Muscle layer of duodenum (tissue), 2 donors: ENCODE results near the gene ASS1.

ENCODE experiments used
- H3K27ac ChIP-seq: one replicate; pipeline ENCODE4 v1.7.0; 2013; ENCODE audit warnings: mild to moderate bottlenecking, low read length
- H3K27me3 ChIP-seq: one replicate; pipeline ENCODE4 v1.7.0; 2013; ENCODE audit warnings: low read depth, mild to moderate bottlenecking, control low read depth, low read length
- H3K36me3 ChIP-seq, 2 donors: one replicate each; pipeline ENCODE4 v1.7.0; 2013; ENCODE audit warnings: low read length in 2 of 2, control low read depth in 1 of 2, mild to moderate bottlenecking in 1 of 2; ENCODE audit not compliant: insufficient read depth in 2 of 2, control insufficient read depth in 1 of 2
- H3K4me1 ChIP-seq, 2 donors: one replicate each; pipeline ENCODE4 v1.7.0; 2013; ENCODE audit warnings: low read length in 2 of 2, mild to moderate bottlenecking in 2 of 2, control low read depth in 1 of 2, moderate library complexity in 1 of 2; ENCODE audit not compliant: insufficient read depth in 2 of 2, control insufficient read depth in 1 of 2
- H3K4me3 ChIP-seq, 2 donors: one replicate each; pipeline ENCODE4 v1.7.0; 2013; ENCODE audit warnings: low read length in 2 of 2, low read depth in 1 of 2, mild to moderate bottlenecking in 1 of 2
- H3K9me3 ChIP-seq, 2 donors: one replicate each; pipeline ENCODE4 v1.7.0; 2013; ENCODE audit warnings: low read length in 2 of 2, control low read depth in 1 of 2, mild to moderate bottlenecking in 1 of 2; ENCODE audit not compliant: control insufficient read depth in 1 of 2
- donor health status: healthy.

The ASS1 gene

GRCh38 chr9:130493476-130493875, 48.7 kb downstream of the ASS1 start:
- Histone ChIP-seq H3K4me3 (no peak overlapping the region), H3K4me1 (no peaks in the 10 kb centered on the region), H3K27me3 (no peaks in the 10 kb centered on the region), H3K27ac (no peak overlapping the region), H3K9me3 (peaks cover 0 to 5% of the 10 kb centered on the region in 2 donors), H3K36me3 (peaks cover 12 to 55% of the 10 kb centered on the region in 2 donors)

- Histone ChIP-seq H3K36me3 (peaks cover 9 to 60% of the 10 kb centered on the region in 2 donors), H3K9me3 (peaks cover 0 to 5% of the 10 kb centered on the region in 2 donors), H3K4me3 (no peak overlapping the region), H3K4me1 (no peaks in the 10 kb centered on the region), H3K27me3 (no peaks in the 10 kb centered on the region), H3K27ac (no peak overlapping the region)
These were observed 50.3 kb downstream of the ASS1 start for GRCh38 chr9:130495067-130495466.

GRCh38 chr9:130497139-130497538, 52.4 kb downstream of the ASS1 start:
- no peak overlapping the region for H3K27ac ChIP-seq

GRCh38 chr9:130498298-130498917, 53.6 kb downstream of the ASS1 start:
- no peaks in the 10 kb centered on the region for H3K4me1 ChIP-seq
- H3K36me3 ChIP-seq: peaks cover 9 to 50% of the 10 kb centered on the region in 2 donors
- no peak overlapping the region for H3K27ac ChIP-seq
- peaks cover 0 to 5% of the 10 kb centered on the region in 2 donors for H3K9me3 ChIP-seq
- no peaks in the 10 kb centered on the region for H3K27me3 ChIP-seq
- H3K4me3 ChIP-seq: no peak overlapping the region

More at GRCh38 chr9:130497139-130497538, 52.4 kb downstream of the ASS1 start:
- Histone ChIP-seq H3K27me3 (no peaks in the 10 kb centered on the region), H3K9me3 (peaks cover 0 to 5% of the 10 kb centered on the region in 2 donors), H3K36me3 (peaks cover 9 to 62% of the 10 kb centered on the region in 2 donors), H3K4me3 (no peak overlapping the region), H3K4me1 (no peaks in the 10 kb centered on the region)

DNA sequence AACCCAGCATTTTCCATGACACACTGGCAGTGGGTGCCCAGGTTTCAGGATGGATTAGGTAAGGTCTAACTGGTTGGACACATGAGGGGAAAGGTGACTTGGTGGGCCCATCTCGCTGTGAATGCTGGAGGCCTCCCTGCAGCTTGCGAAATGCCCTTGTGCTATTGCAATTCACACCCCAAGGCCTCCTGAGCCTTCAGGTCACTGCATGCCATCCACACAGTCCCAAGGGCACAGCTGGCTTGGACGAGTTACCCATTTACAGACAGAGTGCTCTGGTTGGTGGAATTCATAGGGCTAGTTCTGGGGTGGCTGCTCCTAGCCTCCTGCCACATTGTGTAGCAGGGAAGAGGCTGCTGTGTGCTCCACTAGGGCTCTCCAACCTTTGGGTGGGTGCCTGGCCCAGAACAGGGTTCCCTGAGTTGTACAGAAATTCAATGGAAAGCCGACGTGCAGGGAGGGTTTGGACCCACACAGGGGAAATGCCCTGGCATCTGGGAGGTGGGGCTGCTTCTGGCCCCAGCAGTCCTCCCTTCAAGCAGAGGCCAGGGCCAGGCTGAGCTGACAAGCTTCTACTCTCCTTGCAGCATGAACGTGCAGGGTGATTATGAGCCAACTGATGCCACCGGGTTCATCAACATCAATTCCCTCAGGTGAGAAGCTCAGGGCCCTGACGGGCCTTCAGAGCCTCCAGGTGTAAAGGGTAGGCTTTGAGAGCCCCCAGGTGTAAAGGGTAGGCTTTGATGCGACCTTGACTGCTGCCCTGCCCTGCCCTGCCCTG, 54.3 kb downstream of the ASS1 start:
- peaks cover 0 to 5% of the 10 kb centered on the region in 2 donors for H3K9me3 ChIP-seq
- no peaks in the 10 kb centered on the region for H3K27me3 ChIP-seq
- H3K36me3 ChIP-seq: peaks cover 9 to 45% of the 10 kb centered on the region in 2 donors
- no peaks in the 10 kb centered on the region for H3K4me1 ChIP-seq
- no peak overlapping the region for H3K4me3 ChIP-seq
- H3K27ac ChIP-seq: no peak overlapping the region

DNA sequence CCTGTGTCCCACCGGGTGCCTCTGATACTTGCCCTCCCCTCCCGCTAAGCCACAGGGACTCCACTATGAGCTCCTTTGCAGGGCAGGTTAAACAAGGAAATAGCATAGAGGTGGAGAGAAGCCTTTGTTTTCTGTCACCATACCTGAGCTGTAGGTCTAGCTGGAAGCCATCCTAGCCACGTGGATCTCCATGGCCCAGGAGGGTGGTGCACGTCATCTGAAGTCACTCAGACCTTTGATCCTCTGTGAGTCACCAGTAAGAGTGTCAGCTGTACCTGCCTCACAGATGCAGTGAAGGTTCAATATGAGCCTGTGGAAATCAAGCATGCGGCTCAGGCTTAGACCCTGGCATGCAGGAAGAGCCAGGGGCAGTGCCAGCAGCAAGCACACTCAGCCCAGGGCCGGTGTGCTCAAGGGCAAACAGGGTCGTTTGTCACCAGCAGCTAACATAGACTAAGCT, 55.1 kb downstream of the ASS1 start:
- no peak overlapping the region for H3K27ac ChIP-seq
- H3K9me3 ChIP-seq: peaks cover 0 to 3% of the 10 kb centered on the region in 2 donors
- no peaks in the 10 kb centered on the region for H3K27me3 ChIP-seq
- H3K4me1 ChIP-seq: no peaks in the 10 kb centered on the region
- no peak overlapping the region for H3K4me3 ChIP-seq
- H3K36me3 ChIP-seq: peaks cover 3 to 38% of the 10 kb centered on the region in 2 donors

- Histone ChIP-seq H3K4me3 (no peak overlapping the region), H3K36me3 (peaks cover 0 to 32% of the 10 kb centered on the region in 2 donors), H3K27me3 (no peaks in the 10 kb centered on the region), H3K9me3 (no peaks in the 10 kb centered on the region), H3K4me1 (no peaks in the 10 kb centered on the region), H3K27ac (no peak overlapping the region)
These were observed 55.8 kb downstream of the ASS1 start for GRCh38 chr9:130500340-130501180.

GRCh38 chr9:130501639-130502038, 56.9 kb downstream of the ASS1 start:
- no peak overlapping the region for H3K27ac ChIP-seq
- no peak overlapping the region for H3K4me3 ChIP-seq
- H3K36me3 ChIP-seq: peaks cover 0 to 28% of the 10 kb centered on the region in 2 donors
- H3K27me3 ChIP-seq: no peaks in the 10 kb centered on the region
- no peaks in the 10 kb centered on the region for H3K9me3 ChIP-seq
- H3K4me1 ChIP-seq: no peaks in the 10 kb centered on the region

- H3K36me3 ChIP-seq: no peaks in the 10 kb centered on the region
- no peaks in the 10 kb centered on the region for H3K27me3 ChIP-seq
- no peak overlapping the region for H3K4me3 ChIP-seq
- no peaks in the 10 kb centered on the region for H3K4me1 ChIP-seq
- no peak overlapping the region for H3K27ac ChIP-seq
- peaks cover 0 to 7% of the 10 kb centered on the region in 2 donors for H3K9me3 ChIP-seq
These were observed 63.5 kb downstream of the ASS1 start for GRCh38 chr9:130508218-130508617.

- Histone ChIP-seq H3K36me3 (no peaks in the 10 kb centered on the region), H3K27me3 (no peaks in the 10 kb centered on the region), H3K4me1 (no peaks in the 10 kb centered on the region), H3K27ac (no peak overlapping the region), H3K4me3 (no peak overlapping the region), H3K9me3 (peaks cover 0 to 7% of the 10 kb centered on the region in 2 donors)
These were observed 67.4 kb downstream of the ASS1 start for GRCh38 chr9:130512199-130512598.

- Histone ChIP-seq H3K4me3 (no peak overlapping the region), H3K27me3 (no peaks in the 10 kb centered on the region), H3K9me3 (peaks cover 0 to 7% of the 10 kb centered on the region in 2 donors), H3K36me3 (no peaks in the 10 kb centered on the region), H3K4me1 (no peaks in the 10 kb centered on the region), H3K27ac (no peak overlapping the region)
These were observed 68.3 kb downstream of the ASS1 start for GRCh38 chr9:130513078-130513477.
